ENCODE results near the gene INTS6.

The INTS6 gene

GRCh38 chr13:51359352-51359751, 93.5 kb downstream of the INTS6 start:
- DNase-seq (ENCODE audit: low spot score), result no peak
- TF ChIP-seq CTCF (IDR thresholded peaks at IDR 0.05; ENCODE audit: extremely low read depth, missing control alignments), result no peak

- no peak for TF ChIP-seq CTCF (IDR thresholded peaks at IDR 0.05; ENCODE audit: extremely low read depth, missing control alignments)
- DNase-seq (ENCODE audit: low spot score), result no peak
Observed at GRCh38 chr13:51357928-51358595, 94.8 kb downstream of the INTS6 start.

- no peak for TF ChIP-seq CTCF (IDR thresholded peaks at IDR 0.05; ENCODE audit: extremely low read depth, missing control alignments)
- no peak for DNase-seq (ENCODE audit: low spot score)
Observed at GRCh38 chr13:51355217-51355616, 97.6 kb downstream of the INTS6 start.

GRCh38 chr13:51349016-51349415, 103.8 kb downstream of the INTS6 start:
- no peak for DNase-seq (ENCODE audit: low spot score)

GRCh38 chr13:51348069-51348967, 104.5 kb downstream of the INTS6 start:
- DNase-seq (ENCODE audit: low spot score), result no peak
- no peak for TF ChIP-seq CTCF (IDR thresholded peaks at IDR 0.05; ENCODE audit: extremely low read depth, missing control alignments)

More at GRCh38 chr13:51349016-51349415, 103.8 kb downstream of the INTS6 start:
- no peak for TF ChIP-seq CTCF (IDR thresholded peaks at IDR 0.05; ENCODE audit: extremely low read depth, missing control alignments)

- no peak for TF ChIP-seq CTCF (IDR thresholded peaks at IDR 0.05; ENCODE audit: extremely low read depth, missing control alignments)
Observed at GRCh38 chr13:51347099-51347498, 105.7 kb downstream of the INTS6 start.

GRCh38 chr13:51346397-51346796, 106.4 kb downstream of the INTS6 start:
- DNase-seq (ENCODE audit: low spot score), result no peak

More at GRCh38 chr13:51347099-51347498, 105.7 kb downstream of the INTS6 start:
- no peak for DNase-seq (ENCODE audit: low spot score)

More at GRCh38 chr13:51346397-51346796, 106.4 kb downstream of the INTS6 start:
- no peak for TF ChIP-seq CTCF (IDR thresholded peaks at IDR 0.05; ENCODE audit: extremely low read depth, missing control alignments)

Measured in GM20000 (cell line).